ENCODE results near the gene PI4KA.
"Not testable (repeated sequence)": the region's sequence is repeated elsewhere in the genome, so short reads cannot be mapped to it uniquely, and the experiment has no call there.

GRCh38 chr22:20670457-20671261, 188.0 kb downstream of the PI4KA start:
- TF ChIP-seq TAF1 (IDR thresholded peaks at IDR 0.05; ENCODE audit: borderline replicate concordance, low read depth, low read length); POLR2AphosphoS5 (IDR thresholded peaks at IDR 0.05; ENCODE audit: low read depth, low read length): not testable (repeated sequence)

Measured in GM12892 (cell line).